Measurements from ENCODE around the gene MAPRE3. TPM values are rescaled to one million over a fixed set of nuclear protein-coding genes. Genes with fewer than 3 reads are reported as not detected.
A peak's percentile ranks its signal among the peaks of the same experiment; 100 is the strongest.

MAPRE3 gene
- total RNA-seq, 1 donor from 2014 or later: 4.6 TPM

- no peak overlapping the region for H3K4me3 Mint-ChIP-seq
- peaks cover 63% of the 10 kb centered on the region for H3K36me3 Mint-ChIP-seq (ENCODE audit: low read depth)
- no peak overlapping the region for H3K27ac Mint-ChIP-seq
- H3K27me3 Mint-ChIP-seq: no peaks in the 10 kb centered on the region
- CTCF ChIA-PET: interaction anchor here (1.0 to 2.1 kb wide), 3 partner anchors 10 to 15 kb away, joined by 3 to 8 read pairs (median 3); partner anchors contain the start of gene AGBL5
- intact Hi-C loops (cut with micrococcal nuclease): no loop called here
- TF ChIP-seq CTCF (IDR thresholded peaks at IDR 0.05): no peak
- ATAC-seq (ENCODE audit: low read depth) (no peak), DNase-seq (no peak)
- POLR2A ChIA-PET: interaction anchor here (0.6 to 4.2 kb wide), 3 partner anchors 11 to 261 kb away, joined by 3 to 53 read pairs (median 3); partner anchors contain the start of gene AGBL5
- H3K9me3 Mint-ChIP-seq: no peaks in the 10 kb centered on the region
- peaks cover 35% of the 10 kb centered on the region for H3K4me1 Mint-ChIP-seq
Observed at GRCh38 chr2:27040282-27040681, 69.8 kb downstream of the MAPRE3 start.

GRCh38 chr2:27041752-27042151 lies 71.3 kb downstream of the MAPRE3 start:
- intact Hi-C loops (cut with micrococcal nuclease): loop anchor here (1.0 kb wide), 2 partner anchors 9 kb away; partner anchors contain the start of gene TMEM214
- ATAC-seq (ENCODE audit: low read depth) (peak; percentile 53), DNase-seq (no peak)
- Mint-ChIP-seq H3K27me3 (no peaks in the 10 kb centered on the region), H3K4me1 (peaks cover 35% of the 10 kb centered on the region), H3K36me3 (ENCODE audit: low read depth) (peaks cover 49% of the 10 kb centered on the region), H3K27ac (peak overlapping the region; percentile 95), H3K4me3 (peak overlapping the region; percentile 70), H3K9me3 (no peaks in the 10 kb centered on the region)
- ChIA-PET CTCF (interaction anchor here (0.9 to 2.1 kb wide), 2 partner anchors 9 to 30 kb away, joined by 3 to 8 read pairs; partner anchors contain the start of genes AGBL5 and OST4), POLR2A (interaction anchor here (0.8 to 4.2 kb wide), 4 partner anchors 9 to 170 kb away, joined by 4 to 53 read pairs (median 12); partner anchors contain the start of genes AGBL5, ATRAID, KHK and OST4)
- no peak for TF ChIP-seq CTCF (IDR thresholded peaks at IDR 0.05)

- H3K4me3 Mint-ChIP-seq: peak overlapping the region; percentile 70
- ChIA-PET POLR2A (interaction anchor here (1.4 to 4.2 kb wide), 3 partner anchors 9 to 170 kb away, joined by 10 to 53 read pairs (median 14); partner anchors contain the start of genes AGBL5, ATRAID, OST4 and SLC5A6), CTCF (interaction anchor here (2.1 kb wide), 1 partner anchor 8 kb away, joined by 8 read pairs; the partner anchor contains the start of gene AGBL5)
- H3K36me3 Mint-ChIP-seq (ENCODE audit: low read depth): peaks cover 45% of the 10 kb centered on the region
- peak; percentile 97 for ATAC-seq (ENCODE audit: low read depth)
- intact Hi-C loops (cut with micrococcal nuclease): loop anchor here (1.0 kb wide), 2 partner anchors 8 to 10 kb away; partner anchors contain the start of gene TMEM214
- H3K4me1 Mint-ChIP-seq: peaks cover 35% of the 10 kb centered on the region
- no peaks in the 10 kb centered on the region for H3K27me3 Mint-ChIP-seq
- no peak for TF ChIP-seq CTCF (IDR thresholded peaks at IDR 0.05)
- H3K9me3 Mint-ChIP-seq: no peaks in the 10 kb centered on the region
- peak overlapping the region; percentile 95 for H3K27ac Mint-ChIP-seq
- peak; percentile 21 for DNase-seq
Observed at GRCh38 chr2:27042159-27042661, 71.8 kb downstream of the MAPRE3 start.

GRCh38 chr2:27042985-27043634 lies 72.7 kb downstream of the MAPRE3 start:
- no peak for DNase-seq
- Mint-ChIP-seq H3K9me3 (no peaks in the 10 kb centered on the region), H3K27me3 (no peaks in the 10 kb centered on the region), H3K27ac (peak overlapping the region; percentile 95), H3K4me3 (no peak overlapping the region), H3K4me1 (peaks cover 35% of the 10 kb centered on the region), H3K36me3 (ENCODE audit: low read depth) (peaks cover 37% of the 10 kb centered on the region)
- POLR2A ChIA-PET: interaction anchor here (1.1 to 4.2 kb wide), 2 partner anchors 8 to 72 kb away, joined by 3 to 53 read pairs; partner anchors contain the start of gene AGBL5
- intact Hi-C loops (cut with micrococcal nuclease): loop anchor here (1.0 kb wide), 2 partner anchors 7 to 11 kb away; partner anchors contain the start of gene TMEM214
- no peak for ATAC-seq (ENCODE audit: low read depth)
- TF ChIP-seq CTCF (IDR thresholded peaks at IDR 0.05): no peak
- CTCF ChIA-PET: no interaction called here

Data from activated B cell treated with CpG ODN at 0.5 μM for 24 hours (primary cell).